COLO829 (cell line): ENCODE results near the gene PGM3.
"Not testable (repeated sequence)": the region's sequence is repeated elsewhere in the genome, so short reads cannot be mapped to it uniquely, and the experiment has no call there.

ENCODE experiments used
- DNase-seq: peaks from one replicate; pipeline ENCODE4 v3.0.0; 2012; ENCODE audit warnings: low spot score

PGM3 gene

DNA sequence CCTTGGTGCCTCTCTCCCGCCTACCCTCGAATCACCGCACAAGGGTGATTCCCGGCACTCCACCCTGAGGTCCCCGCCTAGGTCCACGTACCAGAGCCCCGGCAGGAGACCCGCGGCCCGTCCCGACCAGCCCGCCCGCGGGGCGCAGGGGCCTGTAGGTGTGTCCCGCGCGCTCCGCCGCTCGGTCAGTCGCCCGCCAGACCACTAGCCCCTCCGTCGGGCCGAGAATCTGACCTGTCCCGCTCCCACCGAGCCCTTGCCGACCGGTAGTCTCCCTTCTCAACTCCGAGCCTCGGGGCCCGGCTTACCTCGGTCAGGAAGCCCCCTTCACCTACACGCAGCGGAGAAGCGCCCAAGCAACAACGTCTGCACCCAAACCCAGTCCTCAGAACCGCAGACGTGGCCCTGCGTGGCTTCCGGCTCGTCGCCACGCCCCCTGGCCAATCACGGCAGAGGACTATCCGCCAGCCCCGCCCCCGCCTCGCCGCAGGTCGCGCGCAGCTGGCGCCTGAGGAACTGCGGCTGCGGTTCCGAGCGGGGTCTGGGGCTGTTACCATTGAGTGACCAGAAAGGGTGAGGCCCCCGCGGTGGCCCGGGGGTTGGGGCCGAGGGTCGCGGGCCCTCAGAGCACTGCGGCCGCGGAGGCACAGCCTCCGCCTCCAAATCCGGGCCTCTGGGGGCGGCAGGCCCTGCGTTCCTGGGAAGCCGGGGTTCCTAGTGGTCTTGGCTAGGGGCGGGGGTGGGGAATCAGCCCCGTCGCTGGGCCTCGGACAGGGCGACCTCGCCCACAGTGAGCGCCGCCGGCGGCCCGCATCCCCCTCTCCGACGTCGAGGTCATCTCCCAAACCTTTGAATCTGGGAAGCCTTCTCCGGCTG lies at the start of gene PGM3, which contains the start of gene RWDD2A:
PGM3 (minus strand) TSS at position 395 of the 876 bp plus-strand sequence. CDS start 2,253 bp downstream, outside the sequence.
RWDD2A (plus strand) TSS at position 487 of the 876 bp plus-strand sequence. CDS start 1,095 bp downstream, outside the sequence.
- peak; percentile 86 for DNase-seq

- no peak for DNase-seq
Observed at GRCh38 chr6:83231146-83231545, 38.1 kb upstream of the PGM3 start.

DNA sequence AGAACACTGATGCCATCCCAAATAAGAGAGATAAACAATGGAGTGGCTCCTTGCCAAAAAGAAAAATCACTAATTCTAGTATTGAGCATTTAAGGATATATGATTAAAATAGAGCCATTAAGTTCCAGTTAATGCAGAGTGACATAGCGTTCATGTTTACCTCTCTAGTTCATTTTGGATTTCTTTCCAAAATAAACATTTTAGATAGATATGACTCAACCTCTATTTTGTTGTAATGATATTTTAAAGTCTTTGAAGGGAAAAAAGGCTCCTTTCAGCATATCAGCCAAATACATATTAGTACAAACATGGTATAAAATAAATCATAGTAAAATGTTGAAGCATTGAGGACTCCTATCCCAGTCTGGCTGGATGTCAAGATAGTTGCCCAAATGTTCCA lies 33.5 kb upstream of the PGM3 start:
- DNase-seq, result no peak

- DNase-seq, result peak; percentile 42
Observed at GRCh38 chr6:83221889-83222479, 28.9 kb upstream of the PGM3 start.

DNA sequence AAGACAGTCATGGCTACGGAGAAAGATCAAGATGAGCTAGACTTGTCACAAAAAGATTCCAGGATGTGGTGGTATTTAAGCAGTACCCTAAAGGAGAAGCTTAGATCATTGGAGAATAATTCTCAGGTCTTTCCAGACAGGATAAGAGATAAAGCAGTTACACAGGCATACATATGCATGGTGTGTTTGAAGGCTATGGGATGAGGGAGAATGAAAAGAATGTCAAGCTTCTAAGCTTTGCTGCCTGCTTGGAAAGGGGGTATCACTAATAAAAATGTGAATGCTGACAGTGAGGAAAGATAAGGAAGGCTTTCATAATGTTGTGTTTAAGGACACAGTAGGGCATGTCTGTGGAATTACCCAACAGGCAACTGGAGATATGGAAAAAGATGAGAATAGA lies 28.2 kb upstream of the PGM3 start:
- DNase-seq, result no peak

DNA sequence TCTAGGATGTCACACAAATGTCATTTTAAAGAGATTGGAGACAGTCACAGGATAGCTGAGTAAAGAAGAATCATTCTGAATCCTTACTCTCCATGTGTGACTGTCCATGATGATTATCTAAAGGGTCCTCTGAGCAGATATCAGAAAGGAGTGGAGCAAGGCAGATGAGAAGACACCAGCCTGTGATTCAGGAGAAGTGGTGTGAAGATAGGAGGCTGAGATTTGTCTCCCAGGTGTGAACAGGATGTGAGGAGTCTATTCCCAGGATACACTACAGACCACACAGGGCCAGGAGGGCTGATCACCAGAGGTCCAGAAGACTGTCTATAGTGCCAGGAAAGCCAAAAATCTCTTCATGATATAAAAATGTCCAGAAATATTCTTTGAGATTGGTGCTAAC lies 27.1 kb upstream of the PGM3 start:
- DNase-seq, result no peak

DNA sequence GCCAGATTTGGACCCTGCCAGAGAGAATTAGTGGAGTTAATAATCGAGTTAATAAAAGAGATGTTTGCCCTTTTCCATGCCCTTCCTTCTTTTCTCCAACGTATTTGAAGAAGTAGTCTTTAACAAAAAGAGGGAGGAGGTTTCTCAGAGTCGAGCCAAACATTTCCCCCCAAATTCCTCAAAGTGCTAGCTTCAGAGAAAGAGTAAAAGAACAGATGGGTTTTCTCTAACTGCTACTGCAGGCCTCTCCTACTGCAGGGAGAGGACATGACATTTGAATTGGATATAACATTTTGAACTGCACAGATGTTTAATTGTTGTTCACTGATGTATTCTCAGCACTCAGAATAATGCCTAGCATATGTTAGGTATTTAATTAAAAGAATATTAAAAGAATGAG lies 25.6 kb upstream of the PGM3 start:
- DNase-seq, result no peak

- no peak for DNase-seq
Observed at GRCh38 chr6:83216806-83217205, 23.7 kb upstream of the PGM3 start.

GRCh38 chr6:83215131-83216047 lies 22.3 kb upstream of the PGM3 start:
- peak; percentile 24 for DNase-seq

DNA sequence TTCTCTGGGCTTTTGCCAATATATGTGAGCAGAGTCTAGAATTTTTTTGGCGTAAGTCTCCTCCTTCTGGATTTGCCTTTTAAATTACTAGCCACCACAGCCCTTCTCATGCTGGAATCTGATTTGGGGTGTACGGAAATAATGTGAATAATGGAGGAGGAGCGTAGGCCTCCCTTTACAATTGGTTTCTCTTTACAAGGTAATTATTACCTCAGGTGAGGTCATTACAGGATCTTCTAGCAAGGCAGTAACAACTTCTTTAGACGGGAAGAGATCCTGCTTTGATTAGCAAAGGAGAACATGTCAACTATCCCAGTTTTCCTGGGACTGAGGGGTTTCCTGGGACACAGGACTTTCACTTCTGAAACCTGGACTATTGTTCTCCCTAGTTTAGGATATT lies 9.0 kb upstream of the PGM3 start:
- no peak for DNase-seq

DNA sequence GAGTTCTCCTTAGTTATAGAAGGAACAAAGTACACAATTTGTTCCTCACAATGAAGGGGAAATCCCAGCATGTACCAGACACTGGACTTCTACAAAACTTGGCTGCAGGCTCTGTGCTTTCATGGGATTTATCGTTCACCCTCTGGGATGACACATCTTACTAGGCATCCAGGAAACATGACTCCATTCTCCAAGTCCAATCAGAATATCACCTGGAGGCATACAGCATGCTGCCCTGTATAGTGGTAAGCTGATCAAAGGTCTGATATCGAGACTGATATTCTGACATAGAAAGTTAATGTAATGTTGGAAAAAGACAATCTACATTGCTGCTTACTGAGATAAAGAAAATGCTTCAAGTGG lies 6.8 kb upstream of the PGM3 start:
- no peak for DNase-seq

- no peak for DNase-seq
Observed at GRCh38 chr6:83199173-83199862, 6.3 kb upstream of the PGM3 start.

DNA sequence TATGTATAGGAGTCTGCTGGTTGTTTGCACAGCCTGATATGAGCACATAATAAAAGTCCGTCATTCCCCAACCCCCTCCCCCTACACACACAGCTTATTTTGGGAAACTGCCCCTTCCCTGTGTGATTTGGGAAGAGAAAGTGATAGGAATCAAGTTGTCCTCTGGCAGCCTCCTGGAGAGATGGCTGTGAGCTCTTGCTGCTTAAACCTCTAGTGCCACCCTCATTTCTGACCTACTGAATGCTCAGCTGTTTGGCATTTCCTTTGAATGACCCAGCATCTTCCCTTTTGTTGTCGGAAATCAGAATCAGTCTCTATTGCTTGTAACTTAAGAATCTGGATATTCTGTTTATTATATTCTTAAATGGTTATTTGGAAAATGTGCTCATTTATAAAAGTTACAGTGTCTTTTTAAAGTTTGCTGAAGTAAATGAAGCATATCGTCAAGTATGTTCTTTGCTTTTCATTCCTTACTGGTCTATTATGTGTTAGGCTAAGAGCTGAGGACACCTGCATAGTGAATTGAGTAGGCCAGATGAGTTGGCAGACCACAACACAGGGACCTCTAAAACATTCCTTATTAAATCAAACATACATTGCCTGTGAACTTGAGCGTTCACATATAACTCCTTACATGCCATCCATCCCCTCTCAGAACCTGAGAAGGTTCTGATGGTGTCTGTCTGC lies 5.6 kb upstream of the PGM3 start:
- DNase-seq, result no peak

DNA sequence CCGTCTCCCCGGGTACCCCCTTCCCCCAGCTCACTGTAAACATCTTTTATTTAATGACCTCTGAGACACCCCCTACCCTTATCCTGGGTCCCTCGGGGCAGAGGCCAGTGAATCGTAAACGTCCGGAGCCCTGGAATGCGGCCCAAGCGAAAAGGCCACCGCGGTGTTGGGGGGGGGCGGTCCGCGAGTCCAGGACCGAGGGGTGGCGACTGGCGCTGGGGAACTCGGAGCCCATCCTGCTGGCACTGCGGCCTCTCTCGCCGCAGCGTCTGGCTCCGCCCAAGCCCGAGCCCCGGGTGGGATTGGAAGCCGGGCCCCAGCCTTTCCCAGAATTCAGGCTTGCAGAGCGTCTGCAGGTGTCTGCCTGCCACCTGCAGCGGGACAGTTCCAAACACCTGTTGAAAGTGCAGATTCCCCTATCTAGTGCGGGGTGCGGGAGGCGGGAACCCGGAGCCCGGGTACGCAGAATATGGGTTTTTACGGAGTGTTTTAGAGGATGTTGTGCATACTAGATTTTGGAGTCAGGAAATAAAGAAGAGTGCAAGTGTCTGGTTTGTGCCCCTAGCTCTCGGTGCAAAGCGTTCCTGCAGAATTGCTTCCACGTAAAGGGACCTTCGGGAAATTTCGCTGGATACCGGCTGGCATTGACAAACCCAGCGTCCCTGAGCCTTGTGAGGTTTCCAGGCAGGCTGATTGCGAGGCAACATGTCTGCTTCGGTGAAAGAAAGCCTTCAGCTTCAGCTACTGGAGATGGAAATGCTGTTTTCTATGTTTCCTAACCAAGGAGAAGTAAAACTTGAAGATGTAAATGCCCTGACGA lies 892 bp upstream of the PGM3 start:
- DNase-seq, result no peak

DNA sequence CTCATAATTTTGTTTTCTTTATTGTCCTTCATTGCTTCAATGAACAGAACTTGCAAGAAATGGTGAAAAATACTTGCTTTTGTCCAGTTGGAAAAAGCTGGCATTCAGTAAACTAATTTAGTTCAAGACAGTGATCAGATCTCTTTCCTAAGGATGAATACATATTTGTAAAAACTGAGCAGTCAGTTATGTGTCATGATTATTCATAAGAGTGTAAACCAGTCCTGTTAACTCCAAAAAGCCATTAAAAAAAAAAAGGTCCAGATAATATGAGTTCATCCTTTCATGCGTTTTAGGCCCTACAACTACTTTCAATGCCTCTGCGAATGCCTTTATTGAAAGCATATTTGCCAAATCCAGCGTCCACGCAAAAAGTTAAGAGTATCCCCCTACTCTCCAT lies 609 bp downstream of the PGM3 start:
- no peak for DNase-seq

GRCh38 chr6:83191974-83192373 lies 1.1 kb downstream of the PGM3 start:
- not testable (repeated sequence) for DNase-seq

GRCh38 chr6:83190626-83191025 lies 2.4 kb downstream of the PGM3 start:
- DNase-seq, result no peak

DNA sequence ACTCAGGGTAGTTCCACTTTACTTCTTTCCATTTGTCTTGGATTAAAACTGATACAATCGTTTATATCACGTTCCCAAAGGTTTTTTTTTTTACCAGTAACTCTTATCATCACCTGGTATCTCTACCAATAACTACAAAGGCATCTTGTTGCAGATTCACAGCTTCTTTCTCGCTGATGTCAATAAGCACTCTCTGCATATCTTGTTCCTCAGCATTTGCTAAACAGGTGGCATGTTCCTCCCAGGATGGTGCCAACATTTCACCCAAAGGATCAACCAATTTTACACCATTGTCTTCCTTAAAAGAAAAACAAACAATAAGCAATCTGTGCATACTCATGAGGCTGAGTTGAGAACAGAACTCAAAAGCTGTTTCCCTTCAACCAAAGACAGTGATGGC lies 4.6 kb downstream of the PGM3 start:
- DNase-seq, result no peak

DNA sequence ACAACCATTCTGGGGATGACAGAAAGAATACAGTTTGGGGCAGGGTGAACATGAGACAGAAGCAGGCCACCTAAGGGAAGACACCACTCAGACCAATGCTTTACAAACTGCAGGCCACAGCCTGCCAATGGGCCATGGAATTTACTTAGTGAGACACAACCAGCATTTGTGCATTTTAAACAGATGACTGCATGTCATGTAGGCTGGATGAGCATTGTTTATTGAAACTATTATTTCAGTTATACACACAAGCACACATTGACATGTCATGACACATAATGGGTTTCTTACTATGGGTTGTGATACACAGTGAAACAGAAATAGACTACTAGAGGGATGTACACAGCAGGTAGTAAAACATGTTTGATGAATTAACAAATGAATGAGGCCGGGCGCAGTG lies 8.0 kb downstream of the PGM3 start:
- DNase-seq, result no peak

DNA sequence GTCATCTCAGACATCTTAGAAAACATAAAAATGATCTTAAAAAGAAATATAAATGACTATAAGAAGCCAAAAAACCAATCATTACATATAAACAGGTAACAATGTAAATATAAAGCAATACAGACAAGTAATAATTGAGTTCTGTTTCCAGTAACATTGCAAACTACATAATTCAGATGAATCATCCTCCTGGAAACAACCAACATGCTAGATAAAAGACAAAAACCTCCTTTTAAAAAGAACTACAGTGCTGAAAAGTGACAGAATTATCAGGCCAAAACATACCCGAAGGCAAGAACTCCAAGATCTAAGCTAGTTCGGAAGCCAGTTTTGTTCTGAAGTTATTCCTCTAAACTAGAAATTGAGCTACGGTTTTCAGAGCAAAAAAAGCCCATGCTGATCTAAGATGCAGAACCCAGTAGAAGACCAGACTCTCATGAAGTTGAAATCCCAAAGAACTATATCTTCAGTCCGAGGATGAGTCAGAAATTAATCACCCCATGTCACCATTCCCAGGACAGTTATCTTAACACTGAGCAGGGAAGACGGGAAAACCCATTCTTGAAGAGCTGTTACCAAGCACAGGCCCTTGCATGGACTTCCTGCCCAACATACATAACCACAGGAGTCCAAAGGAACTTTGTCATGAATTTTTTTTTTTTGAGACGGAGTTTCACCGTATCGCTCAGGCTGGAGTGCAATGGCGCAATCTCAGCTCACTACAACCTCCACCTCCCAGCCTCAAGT lies 9.8 kb downstream of the PGM3 start:
- DNase-seq, result peak; percentile 59
